Pancreas (tissue), 10 donors: ENCODE results near the gene VRK3. TPM values are rescaled to one million over a fixed set of nuclear protein-coding genes. Genes with fewer than 3 reads are reported as not detected.

ENCODE experiments used
- ATAC-seq, 4 donors: fragments of 200-7000 bp; cut with Tn5 transposase; one replicate each; pipeline versions ENCODE4 v1.8.0 to v1.9.1; 2020; ENCODE audit warnings: mild to moderate bottlenecking in 4 of 4, moderate library complexity in 4 of 4
- DNase-seq, 6 donors: peaks; one replicate each; pipeline ENCODE4 v3.0.0-alpha.2; 2020
- FAIRE-seq: peaks from 2 replicates; lab custom pipeline; 2012; peaks lifted over from hg19 to GRCh38; lab: Jason Lieb, UNC
- H3K27ac ChIP-seq, 4 donors: fragments of 200-600 bp; sonication (generic); 1 replicate in 3 of 4; 2 replicates in 1 of 4; pipeline versions ENCODE4 v1.5.0 to v1.8.0; 2020
- H3K27me3 ChIP-seq, 4 donors: fragments of 200-600 bp; one replicate each; pipeline ENCODE4 v1.8.0; 2021
- H3K36me3 ChIP-seq, 3 donors: fragments of 200-600 bp; sonication (generic) in 1 of 3; one replicate each; pipeline versions ENCODE4 v1.5.0 to v1.8.0; 2020 to 2021
- H3K4me1 ChIP-seq, 3 donors: fragments of 200-600 bp; one replicate each; pipeline ENCODE4 v1.8.0; 2021
- H3K4me3 ChIP-seq, 4 donors: fragments of 200-600 bp; sonication (generic) in 2 of 4; one replicate each; pipeline versions ENCODE4 v1.5.0 to v1.8.0; 2020 to 2021
- H3K9me3 ChIP-seq, 4 donors: fragments of 200-600 bp; one replicate each; pipeline ENCODE4 v1.8.0; 2021
- WGBS, 2 donors: extraction: QIAGEN DNeasy Blood & Tissue Kit; methylation state at CpG; one replicate each; pipeline ENCODE4 v1.1.7; 2013; 5-methylcytosine and 5-hydroxymethylcytosine counted together
- intact Hi-C, 3 donors: fragments of 100-400 bp; cut with DNase I; formaldehyde crosslinking; loops; one replicate each; pipeline versions ENCODE4 v1.11.1 to v1.14.2; 2022
- polyA plus RNA-seq, 2 donors: library from polyadenylated mRNA; stranded (reverse); fragments of 200-250 nt; gene quantifications; one replicate each; pipeline ENCODE4 v1.2.3, GENCODE V29; 2013
- total RNA-seq, 6 donors: library from RNA; stranded (reverse); fragmentation: NEBNext Ultra II Directional in 4 of 6; extraction: Animal tissue kit (Norgen Biotek cat#: 25700) in 4 of 6; gene quantifications; one replicate each; pipeline versions ENCODE4 v1.2.1 to v1.2.4, GENCODE V29; 2021 to 2023
- TF ChIP-seq, protein P1 (sequence below), 4 donors: fragments of 200-600 bp; sonication (generic) in 3 of 4; IDR thresholded peaks; one replicate each; pipeline versions ENCODE4 v1.5.0 to v1.8.0; 2021; ENCODE audit warnings: antibody characterized with exemption in 4 of 4
- donor health status: healthy with polysubstance abuse.
- donor health status: DM: no; HTN: no; CAD: no; lungs with moderate emphysema.
- donor health status: DM: no; HTN: no; CAD: no.
- donor health status: control.
- donor health status: control.
- donor health status: Bipolar disorder and iron deficiency.
- donor health status: DM: yes; HTN: yes; CAD: no.
- donor health status: DM: no; HTN: no; CAD: no.
- donor health status: DM: no; HTN: no; CAD: no.
- donor health status: DM: yes; HTN: yes; CAD: no.

The VRK3 gene
- total and polyA plus RNA-seq, 8 donors: 14.4 to 32.4 (median 17.9) TPM

DNA sequence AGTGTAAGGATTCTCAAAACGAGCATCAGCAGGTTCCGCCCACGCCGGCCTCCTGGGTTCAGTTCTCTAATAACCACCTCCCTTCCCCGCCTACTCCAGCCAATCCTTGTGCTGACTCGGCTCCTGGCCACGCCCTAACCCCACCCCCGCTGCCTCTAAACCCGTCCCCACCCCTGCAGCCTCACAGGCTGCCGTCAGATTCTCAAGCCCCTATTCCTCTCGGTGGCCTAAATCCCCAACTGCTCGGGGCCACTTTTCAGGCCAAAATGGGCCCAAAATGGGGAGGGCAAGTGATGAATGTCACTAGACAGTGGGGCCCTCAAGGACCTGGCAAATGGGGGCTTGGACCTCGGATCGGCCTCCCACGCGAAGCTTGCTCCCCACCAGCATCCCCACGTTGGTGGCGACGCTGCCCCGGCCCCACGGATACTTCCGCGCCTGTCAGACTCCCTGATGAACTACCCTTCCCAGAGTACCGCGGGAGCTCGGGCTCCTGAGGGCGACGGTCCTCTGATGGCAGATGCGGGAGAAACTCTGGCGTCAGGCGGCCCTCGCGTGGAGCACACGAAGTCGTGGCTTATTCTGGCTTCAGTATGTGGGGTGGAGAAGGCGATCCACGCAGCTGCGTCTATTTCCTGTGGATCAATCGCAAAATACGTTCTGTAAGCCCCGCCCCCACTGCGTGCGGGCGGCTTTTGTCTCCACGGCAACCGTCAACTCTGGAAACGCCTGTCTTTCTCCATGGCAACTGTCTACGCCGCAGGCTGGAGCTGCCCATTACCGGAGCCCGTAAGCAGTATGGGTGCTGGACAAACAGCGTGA is 25.4 kb upstream of the VRK3 start:
- 3% methylated on average over 48 to 52 of the region's 52 CpGs for WGBS, 2 donors
- ATAC-seq (peak; percentile 90 to 95 (median 92)), FAIRE-seq (no peak), DNase-seq (peak in 5 of 6 donors; percentile 62 to 76 (median 66))
- peaks cover 0 to 6% (median 4%) of the 10 kb centered on the region in 3 donors for H3K36me3 ChIP-seq
- no peaks in the 10 kb centered on the region for H3K9me3 ChIP-seq
- TF ChIP-seq, protein P1, sequence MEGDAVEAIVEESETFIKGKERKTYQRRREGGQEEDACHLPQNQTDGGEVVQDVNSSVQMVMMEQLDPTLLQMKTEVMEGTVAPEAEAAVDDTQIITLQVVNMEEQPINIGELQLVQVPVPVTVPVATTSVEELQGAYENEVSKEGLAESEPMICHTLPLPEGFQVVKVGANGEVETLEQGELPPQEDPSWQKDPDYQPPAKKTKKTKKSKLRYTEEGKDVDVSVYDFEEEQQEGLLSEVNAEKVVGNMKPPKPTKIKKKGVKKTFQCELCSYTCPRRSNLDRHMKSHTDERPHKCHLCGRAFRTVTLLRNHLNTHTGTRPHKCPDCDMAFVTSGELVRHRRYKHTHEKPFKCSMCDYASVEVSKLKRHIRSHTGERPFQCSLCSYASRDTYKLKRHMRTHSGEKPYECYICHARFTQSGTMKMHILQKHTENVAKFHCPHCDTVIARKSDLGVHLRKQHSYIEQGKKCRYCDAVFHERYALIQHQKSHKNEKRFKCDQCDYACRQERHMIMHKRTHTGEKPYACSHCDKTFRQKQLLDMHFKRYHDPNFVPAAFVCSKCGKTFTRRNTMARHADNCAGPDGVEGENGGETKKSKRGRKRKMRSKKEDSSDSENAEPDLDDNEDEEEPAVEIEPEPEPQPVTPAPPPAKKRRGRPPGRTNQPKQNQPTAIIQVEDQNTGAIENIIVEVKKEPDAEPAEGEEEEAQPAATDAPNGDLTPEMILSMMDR (IDR thresholded peaks at IDR 0.05): no peak
- peak overlapping the region in 3 of 4 donors; percentile 31 to 45 (median 35) for H3K4me3 ChIP-seq
- no peaks in the 10 kb centered on the region for H3K4me1 ChIP-seq
- intact Hi-C loops: no loop called here
- peak overlapping the region in 1 of 4 donors; percentile 23 for H3K27ac ChIP-seq
- H3K27me3 ChIP-seq: no peaks in the 10 kb centered on the region

GRCh38 chr19:50047671-50048070 is 22.5 kb upstream of the VRK3 start:
- Histone ChIP-seq H3K27me3 (no peaks in the 10 kb centered on the region), H3K36me3 (peaks cover 8 to 30% (median 25%) of the 10 kb centered on the region in 3 donors), H3K4me1 (no peaks in the 10 kb centered on the region), H3K4me3 (no peak overlapping the region), H3K9me3 (no peaks in the 10 kb centered on the region), H3K27ac (no peak overlapping the region)
- DNase-seq: no peak
- TF ChIP-seq, protein P1 (IDR thresholded peaks at IDR 0.05): no peak
- ATAC-seq: no peak
- WGBS, 2 donors: 95 to 96% methylated on average over 4 of the region's 4 CpGs
- intact Hi-C loops: no loop called here
- FAIRE-seq: no peak

- FAIRE-seq: no peak
- TF ChIP-seq, protein P1 (IDR thresholded peaks at IDR 0.05): peak; percentile 22 to 62 (median 38)
- Histone ChIP-seq H3K27me3 (no peaks in the 10 kb centered on the region), H3K36me3 (peaks cover 8 to 38% (median 33%) of the 10 kb centered on the region in 3 donors), H3K4me1 (no peaks in the 10 kb centered on the region), H3K27ac (no peak overlapping the region), H3K9me3 (no peaks in the 10 kb centered on the region), H3K4me3 (no peak overlapping the region)
- intact Hi-C loops: no loop called here
- 59 to 74% methylated on average over 14 of the region's 14 CpGs for WGBS, 2 donors
- ATAC-seq: peak in 2 of 4 donors; percentile 39 to 59
- DNase-seq: peak in 4 of 6 donors; percentile 32 to 80 (median 56)
These were observed 21.7 kb upstream of the VRK3 start for GRCh38 chr19:50046649-50047503.

DNA sequence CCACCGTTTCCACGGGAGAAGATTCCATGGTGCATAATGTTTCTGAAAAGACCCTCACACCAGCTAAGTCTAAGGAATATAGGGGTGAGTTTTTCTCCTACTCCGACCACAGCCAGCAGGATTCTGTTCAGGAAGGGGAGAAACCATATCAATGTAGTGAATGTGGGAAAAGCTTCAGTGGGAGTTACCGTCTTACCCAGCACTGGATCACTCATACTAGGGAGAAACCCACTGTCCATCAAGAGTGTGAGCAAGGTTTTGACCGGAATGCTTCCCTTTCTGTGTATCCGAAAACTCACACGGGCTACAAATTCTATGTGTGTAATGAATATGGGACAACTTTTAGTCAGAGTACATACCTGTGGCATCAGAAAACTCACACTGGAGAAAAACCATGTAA is 19.8 kb upstream of the VRK3 start:
- Histone ChIP-seq H3K4me1 (no peaks in the 10 kb centered on the region), H3K9me3 (no peaks in the 10 kb centered on the region), H3K27ac (no peak overlapping the region), H3K27me3 (no peaks in the 10 kb centered on the region), H3K36me3 (peaks cover 8 to 45% (median 44%) of the 10 kb centered on the region in 3 donors), H3K4me3 (no peak overlapping the region)
- 98% methylated on average over 7 of the region's 7 CpGs for WGBS, 2 donors
- DNase-seq: no peak
- ATAC-seq: no peak
- TF ChIP-seq, protein P1 (IDR thresholded peaks at IDR 0.05): no peak
- intact Hi-C loops: no loop called here
- FAIRE-seq: no peak
